Thyroid gland (tissue), 4 donors: ENCODE results near the gene ACTN3.

Source experiments
- POLR2A ChIP-seq, 2 donors: fragments of 450-650 bp; IDR thresholded peaks; one replicate each; pipeline ENCODE4 v1.6.1; 2017; ENCODE audit warnings: antibody characterized with exemption in 2 of 2, mild to moderate bottlenecking in 2 of 2, moderate library complexity in 1 of 2
- TF ChIP-seq, protein P1 (sequence below), 6 experiments: fragments of 200-600 bp in 3 of 6; fragments of 450-650 bp in 3 of 6; sonication (generic) in 3 of 6; IDR thresholded peaks; one replicate each; pipeline ENCODE4 v1.5.1; 2016 to 2019; ENCODE audit warnings: antibody characterized with exemption in 6 of 6, mild to moderate bottlenecking in 2 of 6, inconsistent platforms in 1 of 6, moderate library complexity in 1 of 6

GRCh38 chr11:66509131-66509561 is 37.6 kb upstream of the ACTN3 start:
- TF ChIP-seq, protein P1, sequence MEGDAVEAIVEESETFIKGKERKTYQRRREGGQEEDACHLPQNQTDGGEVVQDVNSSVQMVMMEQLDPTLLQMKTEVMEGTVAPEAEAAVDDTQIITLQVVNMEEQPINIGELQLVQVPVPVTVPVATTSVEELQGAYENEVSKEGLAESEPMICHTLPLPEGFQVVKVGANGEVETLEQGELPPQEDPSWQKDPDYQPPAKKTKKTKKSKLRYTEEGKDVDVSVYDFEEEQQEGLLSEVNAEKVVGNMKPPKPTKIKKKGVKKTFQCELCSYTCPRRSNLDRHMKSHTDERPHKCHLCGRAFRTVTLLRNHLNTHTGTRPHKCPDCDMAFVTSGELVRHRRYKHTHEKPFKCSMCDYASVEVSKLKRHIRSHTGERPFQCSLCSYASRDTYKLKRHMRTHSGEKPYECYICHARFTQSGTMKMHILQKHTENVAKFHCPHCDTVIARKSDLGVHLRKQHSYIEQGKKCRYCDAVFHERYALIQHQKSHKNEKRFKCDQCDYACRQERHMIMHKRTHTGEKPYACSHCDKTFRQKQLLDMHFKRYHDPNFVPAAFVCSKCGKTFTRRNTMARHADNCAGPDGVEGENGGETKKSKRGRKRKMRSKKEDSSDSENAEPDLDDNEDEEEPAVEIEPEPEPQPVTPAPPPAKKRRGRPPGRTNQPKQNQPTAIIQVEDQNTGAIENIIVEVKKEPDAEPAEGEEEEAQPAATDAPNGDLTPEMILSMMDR (IDR thresholded peaks at IDR 0.05) = no peak
- no peak for TF ChIP-seq POLR2A (IDR thresholded peaks at IDR 0.05)
